ENCODE measurements around the gene NFYB. TPM values are rescaled to one million over a fixed set of nuclear protein-coding genes. Genes with fewer than 3 reads are reported as not detected.

NFYB gene
- total RNA-seq, 1 donor from 2014 or later = 27.1 TPM

Other genes with a start within 250 kb of the NFYB start
- gene HSP90B1, start 207.8 kb downstream of the NFYB start, total RNA-seq = 649 and 677 TPM in 2 replicates
- gene TDG, start 172.3 kb downstream of the NFYB start, total RNA-seq = 25.5 and 48.6 TPM in 2 replicates
- 1.0 and 1.3 TPM in 2 replicates for gene GLT8D2, start 88.0 kb downstream of the NFYB start, total RNA-seq
- gene HCFC2, start 73.7 kb downstream of the NFYB start, total RNA-seq = 7.6 and 8.7 TPM in 2 replicates
- gene TXNRD1, start 77.6 kb upstream of the NFYB start, total RNA-seq = 60.2 and 88.2 TPM in 2 replicates
- 1.9 and 2.4 TPM in 2 replicates for gene EID3, start 165.5 kb upstream of the NFYB start, total RNA-seq

Measured in bronchial epithelial cell (primary cell).